Stimulated activated CD4-positive, alpha-beta T cell treated with anti-CD3 and anti-CD28 coated beads, Interleukin-15, amount 100 ng/mL, for 1 hour (primary cell): ENCODE results near the gene TNS1.
"Not testable (repeated sequence)": the region's sequence is repeated elsewhere in the genome, so short reads cannot be mapped to it uniquely, and the experiment has no call there.

Experiments
- DNase-seq, 2 donors: peaks; one replicate each; pipeline ENCODE4 v3.0.0-alpha.2; 2020; ENCODE audit warnings: low read depth in 1 of 2, low spot score in 1 of 2

The TNS1 gene

GRCh38 chr2:217820904-217821303 lies 181.9 kb downstream of the TNS1 start:
- no peak for DNase-seq

- no peak for DNase-seq
Measured at GRCh38 chr2:217820091-217820819, 182.5 kb downstream of the TNS1 start.

- no peak for DNase-seq
Measured at GRCh38 chr2:217818293-217818850, 184.4 kb downstream of the TNS1 start.

GRCh38 chr2:217817466-217818292 lies 185.1 kb downstream of the TNS1 start:
- DNase-seq: no peak

GRCh38 chr2:217816396-217816869 lies 186.4 kb downstream of the TNS1 start:
- DNase-seq: no peak

GRCh38 chr2:217813828-217814227 lies 189.0 kb downstream of the TNS1 start:
- DNase-seq: no peak

GRCh38 chr2:217812170-217812569 lies 190.6 kb downstream of the TNS1 start:
- no peak for DNase-seq

- DNase-seq: no peak
Measured at GRCh38 chr2:217810260-217810659, 192.5 kb downstream of the TNS1 start.

- no peak for DNase-seq
Measured at GRCh38 chr2:217809736-217810135, 193.1 kb downstream of the TNS1 start.

- not testable (repeated sequence) for DNase-seq
Measured at GRCh38 chr2:217808967-217809366, 193.8 kb downstream of the TNS1 start.

GRCh38 chr2:217808326-217808725 lies 194.5 kb downstream of the TNS1 start:
- DNase-seq: no peak

GRCh38 chr2:217807753-217808152 lies 195.0 kb downstream of the TNS1 start:
- no peak for DNase-seq

- no peak for DNase-seq
Measured at GRCh38 chr2:217807025-217807424, 195.8 kb downstream of the TNS1 start.

- DNase-seq: no peak
Measured at GRCh38 chr2:217806482-217806765, 196.4 kb downstream of the TNS1 start.

- no peak for DNase-seq
Measured at GRCh38 chr2:217805668-217806481, 196.9 kb downstream of the TNS1 start.

- no peak for DNase-seq
Measured at GRCh38 chr2:217804791-217805667, 197.8 kb downstream of the TNS1 start.

GRCh38 chr2:217804338-217804737 lies 198.5 kb downstream of the TNS1 start:
- DNase-seq: no peak

- DNase-seq: no peak
Measured at GRCh38 chr2:217803653-217803960, 199.2 kb downstream of the TNS1 start.

GRCh38 chr2:217802876-217803652 lies 199.7 kb downstream of the TNS1 start:
- no peak for DNase-seq

- no peak for DNase-seq
Measured at GRCh38 chr2:217802266-217802665, 200.5 kb downstream of the TNS1 start.
